Measurements from ENCODE around the gene SH3BGRL3.

DNA sequence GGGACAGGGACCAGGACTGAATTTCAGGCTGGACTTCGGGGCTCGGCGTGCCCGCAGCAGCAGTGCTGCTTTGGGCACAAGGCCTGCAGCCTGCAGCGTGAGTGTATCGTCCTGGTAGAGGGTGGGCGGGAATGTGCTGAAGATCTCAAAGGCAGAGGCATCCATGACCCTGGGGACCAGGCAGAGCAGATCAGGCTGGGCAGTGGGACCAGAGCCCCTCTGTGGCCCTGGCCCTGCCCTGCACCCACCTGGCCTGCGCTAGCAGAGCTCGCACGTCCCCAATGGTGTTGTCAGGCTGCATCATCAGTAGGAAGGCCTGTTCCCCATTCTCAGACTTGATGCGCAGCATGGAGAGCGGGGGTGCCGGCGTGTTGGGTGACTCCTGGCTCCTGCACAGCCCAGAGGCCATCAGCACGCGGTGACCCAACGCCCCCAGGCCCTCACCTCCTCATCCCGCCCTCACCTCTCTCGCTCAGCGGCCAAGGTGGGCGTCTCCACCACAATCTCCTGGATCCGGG, 2.6 kb downstream of the SH3BGRL3 start:
- TF ChIP-seq, protein P1, sequence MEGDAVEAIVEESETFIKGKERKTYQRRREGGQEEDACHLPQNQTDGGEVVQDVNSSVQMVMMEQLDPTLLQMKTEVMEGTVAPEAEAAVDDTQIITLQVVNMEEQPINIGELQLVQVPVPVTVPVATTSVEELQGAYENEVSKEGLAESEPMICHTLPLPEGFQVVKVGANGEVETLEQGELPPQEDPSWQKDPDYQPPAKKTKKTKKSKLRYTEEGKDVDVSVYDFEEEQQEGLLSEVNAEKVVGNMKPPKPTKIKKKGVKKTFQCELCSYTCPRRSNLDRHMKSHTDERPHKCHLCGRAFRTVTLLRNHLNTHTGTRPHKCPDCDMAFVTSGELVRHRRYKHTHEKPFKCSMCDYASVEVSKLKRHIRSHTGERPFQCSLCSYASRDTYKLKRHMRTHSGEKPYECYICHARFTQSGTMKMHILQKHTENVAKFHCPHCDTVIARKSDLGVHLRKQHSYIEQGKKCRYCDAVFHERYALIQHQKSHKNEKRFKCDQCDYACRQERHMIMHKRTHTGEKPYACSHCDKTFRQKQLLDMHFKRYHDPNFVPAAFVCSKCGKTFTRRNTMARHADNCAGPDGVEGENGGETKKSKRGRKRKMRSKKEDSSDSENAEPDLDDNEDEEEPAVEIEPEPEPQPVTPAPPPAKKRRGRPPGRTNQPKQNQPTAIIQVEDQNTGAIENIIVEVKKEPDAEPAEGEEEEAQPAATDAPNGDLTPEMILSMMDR (IDR thresholded peaks at IDR 0.05): no peak
- TF ChIP-seq POLR2AphosphoS5 (IDR thresholded peaks at IDR 0.05): no peak
- no peak for TF ChIP-seq POLR2A (IDR thresholded peaks at IDR 0.05)
- no peak for TF ChIP-seq EP300 (IDR thresholded peaks at IDR 0.05)
